HepG2 (cell line): Measurements from ENCODE around the gene BOD1L1. TPM values are rescaled to one million over a fixed set of nuclear protein-coding genes. Genes with fewer than 3 reads are reported as not detected.

Experiments
- ATAC-seq: fragments of 200-7000 bp; cut with Tn5 transposase; 3 replicates; pipeline ENCODE4 v1.9.1; 2020; ENCODE audit warnings: mild to moderate bottlenecking, moderate library complexity
- BruUV-seq: library from RNA; stranded (reverse); fragments of 400-500 nt; replicated peaks from 2 replicates; lab custom pipeline; 2021; lab: Mats Ljungman, UMichigan
- CTCF ChIA-PET: fragments of 300-600 bp; formaldehyde crosslinking; extraction: SDS; loops from one replicate; lab custom pipeline; 2021; ENCODE audit warnings: low total read pairs, inconsistent platforms, low intra/inter-chr PET ratio; lab: Yijun Ruan, JAX
- POLR2A ChIA-PET: fragments of 350-600 bp; sonication (Branson Sonifier 250); formaldehyde crosslinking; loops from one replicate; lab custom pipeline; 2020; ENCODE audit warnings: antibody characterized with exemption, inconsistent platforms; lab: Yijun Ruan, JAX
- DNase-seq: peaks from one replicate; pipeline ENCODE4 v3.0.0-alpha.2; 2015; ENCODE audit warnings: low spot score
- FAIRE-seq: peaks from 3 replicates; lab custom pipeline; 2011; peaks lifted over from hg19 to GRCh38; lab: Jason Lieb, UNC
- H2AFZ ChIP-seq: one replicate; pipeline ENCODE4 v1.6.1; 2011; ENCODE audit warnings: low read length, inconsistent platforms
- H3K27ac ChIP-seq: fragments of 300-600 bp; 3 replicates; pipeline ENCODE4 v1.8.0; 2011; ENCODE audit warnings: mixed run types, mild to moderate bottlenecking, mixed read lengths, low read length, inconsistent platforms; ENCODE audit not compliant: insufficient read depth; ENCODE audit errors: extremely low read length
- H3K27me3 ChIP-seq, 2 experiments: fragments of 200-600 bp in 1 of 2; 2 replicates in 1 of 2; 3 replicates in 1 of 2; pipeline versions ENCODE4 v1.6.0 to v1.8.0; 2011; ENCODE audit warnings: low read length in 2 of 2, mild to moderate bottlenecking in 2 of 2, moderate library complexity in 2 of 2, inconsistent platforms in 1 of 2; ENCODE audit not compliant: insufficient read depth in 2 of 2, control insufficient read depth in 1 of 2
- H3K36me3 ChIP-seq, 2 experiments: fragments of 200-600 bp in 1 of 2; replicated peaks in 1 of 2; 2 replicates in 1 of 2; 3 replicates in 1 of 2; pipeline versions ENCODE4 v1.5.1 to v1.8.0; 2011; ENCODE audit warnings: low read length in 2 of 2, inconsistent platforms in 1 of 2; ENCODE audit not compliant: insufficient read depth in 2 of 2, control insufficient read depth in 1 of 2
- H3K4me1 ChIP-seq: 2 replicates; pipeline ENCODE4 v1.5.1; 2012; ENCODE audit warnings: low read length, inconsistent platforms; ENCODE audit not compliant: insufficient read depth
- H3K4me2 ChIP-seq: 2 replicates; pipeline ENCODE4 v1.6.0; 2011; ENCODE audit warnings: low read depth, low read length, inconsistent platforms
- H3K4me3 ChIP-seq, 3 experiments: fragments of 200-600 bp in 1 of 3; sonication (generic), shearing (Covaris generic) in 1 of 3; replicated peaks in 1 of 3; 2 replicates each; pipeline ENCODE4 v1.5.1; 2011 to 2016; ENCODE audit warnings: low read length in 3 of 3, inconsistent platforms in 2 of 3, low read depth in 2 of 3, mild to moderate bottlenecking in 2 of 3, control low read depth in 1 of 3, mixed read lengths in 1 of 3; ENCODE audit not compliant: insufficient read depth in 1 of 3
- H3K79me2 ChIP-seq: one replicate; pipeline ENCODE4 v1.6.1; 2011; ENCODE audit warnings: low read length, inconsistent platforms; ENCODE audit not compliant: insufficient read depth
- H3K9ac ChIP-seq: 2 replicates; pipeline ENCODE4 v1.6.0; 2011; ENCODE audit warnings: mild to moderate bottlenecking, low read depth, low read length, inconsistent platforms; ENCODE audit not compliant: insufficient read depth
- H3K9me3 ChIP-seq: 2 replicates; pipeline ENCODE4 v1.5.1; 2012; ENCODE audit warnings: mild to moderate bottlenecking, low read length
- H4K20me1 ChIP-seq: 2 replicates; pipeline ENCODE4 v1.6.0; 2011; ENCODE audit warnings: inconsistent platforms, mild to moderate bottlenecking, low read length, moderate library complexity; ENCODE audit not compliant: insufficient read depth
- ARHGAP35 ChIP-seq: sonication (generic); formaldehyde crosslinking; IDR thresholded peaks from 2 replicates; pipeline ENCODE4 v1.9.0; 2022; ENCODE audit warnings: mild to moderate bottlenecking, inconsistent platforms, moderate library complexity, missing genetic modification reagents, borderline replicate concordance
- ARID5B ChIP-seq: IDR thresholded peaks from 2 replicates; pipeline ENCODE4 v1.4.0; 2020; ENCODE audit warnings: mild to moderate bottlenecking, missing genetic modification reagents
- ATF3 ChIP-seq: sonication (generic); formaldehyde crosslinking; IDR thresholded peaks from 2 replicates; pipeline ENCODE4 v1.4.0; 2020; ENCODE audit warnings: missing genetic modification reagents
- HHEX ChIP-seq: IDR thresholded peaks from 2 replicates; pipeline ENCODE4 v1.6.1; 2016; ENCODE audit warnings: control low read depth
- ISX ChIP-seq: sonication (generic); formaldehyde crosslinking; conservative IDR thresholded peaks from 2 replicates; pipeline ENCODE4 v1.5.0; 2020; ENCODE audit warnings: missing genetic modification reagents
- NR3C1 ChIP-seq: sonication (generic); formaldehyde crosslinking; IDR thresholded peaks from 2 replicates; pipeline ENCODE4 v1.4.0; 2020; ENCODE audit warnings: missing genetic modification reagents
- RAD21 ChIP-seq: fragments of 450-650 bp; formaldehyde crosslinking; IDR thresholded peaks from 2 replicates; pipeline ENCODE4 v1.5.0; 2020; ENCODE audit warnings: mild to moderate bottlenecking
- SP140L ChIP-seq: sonication (generic); formaldehyde crosslinking; IDR thresholded peaks from 2 replicates; pipeline ENCODE4 v1.4.0; 2020; ENCODE audit warnings: missing genetic modification reagents, borderline replicate concordance
- XRCC5 ChIP-seq: fragments of 200-400 bp; formaldehyde crosslinking; optimal IDR thresholded peaks from 2 replicates; pipeline ENCODE3; 2017; ENCODE audit warnings: mild to moderate bottlenecking, low read length
- ZNF550 ChIP-seq: sonication (generic); formaldehyde crosslinking; IDR thresholded peaks from 2 replicates; pipeline ENCODE4 v1.4.0; 2020; ENCODE audit warnings: mild to moderate bottlenecking, missing genetic modification reagents, borderline replicate concordance
- ZNF746 ChIP-seq: sonication (generic); formaldehyde crosslinking; IDR thresholded peaks from 2 replicates; pipeline ENCODE4 v1.8.0; 2022; ENCODE audit warnings: mild to moderate bottlenecking, missing genetic modification reagents
- ZNF788 ChIP-seq: sonication (generic); formaldehyde crosslinking; IDR thresholded peaks from 2 replicates; pipeline ENCODE4 v1.5.0; 2020; ENCODE audit warnings: mild to moderate bottlenecking, missing genetic modification reagents, borderline replicate concordance
- WGBS: methylation state at CpG from one replicate; pipeline ENCODE4 v1.1.6; 2017; ENCODE audit warnings: low lambda C conversion rate; 5-methylcytosine and 5-hydroxymethylcytosine counted together
- in situ Hi-C: cut with HindIII; loops from 2 replicates; pipeline ENCODE4 v1.10.0; 2017; ENCODE audit warnings: low pct_unique_long_range_greater_than_20kb; ENCODE audit not compliant: extremely low pct_ligation_motif_present
- intact Hi-C: fragments of 100-400 bp; cut with micrococcal nuclease; formaldehyde crosslinking; loops from one replicate; pipeline ENCODE4 v1.10.0; 2022; ENCODE audit not compliant: unreplicated experiment
- polyA plus RNA-seq, 8 experiments: library from polyadenylated mRNA; depleted of rRNA in 3 of 8; stranded (reverse) in 7 of 8; unstranded in 1 of 8; fragments of >200 nt; fragmentation: Illumina TruSeq in 4 of 8; extraction: Trizol in 4 of 8; gene quantifications; 2 replicates each; pipeline versions ENCODE4 v1.2.1 to v1.2.3, GENCODE V29; 2011 to 2016; ENCODE audit warnings: low read depth in 4 of 8, missing spikeins in 1 of 8, mixed read lengths in 1 of 8; ENCODE audit not compliant: insufficient read depth in 1 of 8
- total RNA-seq, 5 experiments: library from RNA; depleted of rRNA; stranded (reverse); fragments of >200 nt; fragmentation: Illumina TruSeq; extraction: Trizol; gene quantifications; 2 replicates each; pipeline ENCODE4 v1.2.3, GENCODE V29; 2016; ENCODE audit warnings: low read depth in 1 of 5

The BOD1L1 gene
- total and polyA plus RNA-seq, 2 of the 13 experiments (the other 11 are each of a cell fraction or from before 2014, with no cell fraction given) = 11.7 to 17.9 TPM

GRCh38 chr4:13633671-13634070 is 6.1 kb upstream of the BOD1L1 start:
- ATAC-seq = no peak
- no peak overlapping the region for H3K4me2 ChIP-seq
- in situ Hi-C loops = loop anchor here (25.0 kb wide), 2 partner anchors 1379 to 1529 kb away; partner anchors contain the start of gene CPEB2

More at GRCh38 chr4:13633671-13634070, 6.1 kb upstream of the BOD1L1 start:
- no peak overlapping the region for H3K9ac ChIP-seq
- BruUV-seq = no TSS peak
- ChIA-PET CTCF (no interaction called here), POLR2A (no interaction called here)
- DNase-seq (no peak), FAIRE-seq (no peak)
- H3K4me3 ChIP-seq = no peak overlapping the region
- H3K4me1 ChIP-seq = no peaks in the 10 kb centered on the region
- WGBS = 58% methylated on average over 1 of the region's 1 CpG
- no peaks in the 10 kb centered on the region for H3K79me2 ChIP-seq
- no peaks in the 10 kb centered on the region for H3K27me3 ChIP-seq
- H4K20me1 ChIP-seq = no peaks in the 10 kb centered on the region
- no peak overlapping the region for H3K27ac ChIP-seq
- H2AFZ ChIP-seq = no peak overlapping the region
- intact Hi-C loops = no loop called here
- no peaks in the 10 kb centered on the region for H3K36me3 ChIP-seq
- H3K9me3 ChIP-seq = no peaks in the 10 kb centered on the region
- TF ChIP-seq HHEX (no peak), ZNF550 (CRISPR knock-in tag) (no peak), NR3C1 (CRISPR knock-in tag) (no peak), ATF3 (CRISPR knock-in tag) (no peak), ARID5B (no peak), ZNF746 (CRISPR knock-in tag) (no peak), ISX (CRISPR knock-in tag) (no peak), ZNF788 (no peak), SP140L (CRISPR knock-in tag) (no peak), XRCC5 (no peak), RAD21 (CRISPR knock-in tag) (no peak), ARHGAP35 (no peak)
